ENCODE measurements around the gene CAPN14.
A peak's percentile ranks its signal among the peaks of the same experiment; 100 is the strongest.

Gene CAPN14

DNA sequence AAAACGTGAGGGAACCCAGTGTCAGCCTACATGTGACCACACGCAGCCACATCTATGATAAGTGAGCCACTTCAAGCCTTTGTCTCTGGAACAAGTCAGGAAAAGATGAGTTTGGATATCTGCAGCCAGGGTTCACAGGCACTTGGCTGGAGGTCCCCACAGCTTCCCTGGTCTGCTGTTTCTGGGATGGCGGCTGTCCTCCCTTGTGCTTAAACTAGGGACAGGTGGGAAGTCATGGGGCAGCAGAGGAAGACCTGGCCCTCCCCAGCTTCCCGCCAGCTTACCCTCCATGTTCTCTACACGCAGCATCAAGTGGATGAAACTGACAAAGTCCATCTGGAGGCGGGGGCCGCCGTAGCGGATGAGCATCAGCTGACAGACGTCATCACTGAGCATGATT, 40.6 kb downstream of the CAPN14 start:
- in situ Hi-C loops (cut with MboI; ENCODE audit: low pct_unique_long_range_greater_than_20kb, low sequenced_read_pairs, unreplicated experiment): loop anchor here (10.0 kb wide), 1 partner anchor 158 kb away; no protein-coding TSS in a partner anchor
- TF ChIP-seq, protein P1, sequence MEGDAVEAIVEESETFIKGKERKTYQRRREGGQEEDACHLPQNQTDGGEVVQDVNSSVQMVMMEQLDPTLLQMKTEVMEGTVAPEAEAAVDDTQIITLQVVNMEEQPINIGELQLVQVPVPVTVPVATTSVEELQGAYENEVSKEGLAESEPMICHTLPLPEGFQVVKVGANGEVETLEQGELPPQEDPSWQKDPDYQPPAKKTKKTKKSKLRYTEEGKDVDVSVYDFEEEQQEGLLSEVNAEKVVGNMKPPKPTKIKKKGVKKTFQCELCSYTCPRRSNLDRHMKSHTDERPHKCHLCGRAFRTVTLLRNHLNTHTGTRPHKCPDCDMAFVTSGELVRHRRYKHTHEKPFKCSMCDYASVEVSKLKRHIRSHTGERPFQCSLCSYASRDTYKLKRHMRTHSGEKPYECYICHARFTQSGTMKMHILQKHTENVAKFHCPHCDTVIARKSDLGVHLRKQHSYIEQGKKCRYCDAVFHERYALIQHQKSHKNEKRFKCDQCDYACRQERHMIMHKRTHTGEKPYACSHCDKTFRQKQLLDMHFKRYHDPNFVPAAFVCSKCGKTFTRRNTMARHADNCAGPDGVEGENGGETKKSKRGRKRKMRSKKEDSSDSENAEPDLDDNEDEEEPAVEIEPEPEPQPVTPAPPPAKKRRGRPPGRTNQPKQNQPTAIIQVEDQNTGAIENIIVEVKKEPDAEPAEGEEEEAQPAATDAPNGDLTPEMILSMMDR (IDR thresholded peaks at IDR 0.05; ENCODE audit: extremely low read depth, insufficient read depth, missing control alignments): no peak
- DNase-seq (ENCODE audit: low spot score): no peak

DNA sequence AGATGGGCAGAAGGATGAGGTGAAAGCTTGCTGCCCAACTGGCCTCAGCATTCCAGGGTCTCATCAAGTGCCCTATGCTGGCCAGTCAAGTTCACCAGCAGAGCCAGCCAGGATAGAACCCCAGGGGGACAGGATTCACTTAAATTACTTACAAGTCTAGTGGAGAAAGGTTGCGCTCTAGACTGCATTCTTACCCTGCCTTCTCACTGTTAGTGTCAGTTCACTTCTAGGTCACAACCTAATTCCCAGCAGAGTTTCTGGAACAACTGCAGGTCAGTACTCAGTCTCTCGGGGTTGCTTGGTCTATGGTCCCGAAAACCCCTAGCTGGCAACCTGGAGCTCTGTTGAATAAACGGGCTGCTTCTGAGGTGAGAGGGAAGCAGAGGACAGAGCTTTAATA, 46.2 kb downstream of the CAPN14 start:
- DNase-seq (ENCODE audit: low spot score): no peak
- TF ChIP-seq, protein P1 (IDR thresholded peaks at IDR 0.05; ENCODE audit: extremely low read depth, insufficient read depth, missing control alignments): no peak
- in situ Hi-C loops (cut with MboI; ENCODE audit: low pct_unique_long_range_greater_than_20kb, low sequenced_read_pairs, unreplicated experiment): loop anchor here (10.0 to 25.0 kb wide), 2 partner anchors 164 to 459 kb away; no protein-coding TSS in a partner anchor

DNA sequence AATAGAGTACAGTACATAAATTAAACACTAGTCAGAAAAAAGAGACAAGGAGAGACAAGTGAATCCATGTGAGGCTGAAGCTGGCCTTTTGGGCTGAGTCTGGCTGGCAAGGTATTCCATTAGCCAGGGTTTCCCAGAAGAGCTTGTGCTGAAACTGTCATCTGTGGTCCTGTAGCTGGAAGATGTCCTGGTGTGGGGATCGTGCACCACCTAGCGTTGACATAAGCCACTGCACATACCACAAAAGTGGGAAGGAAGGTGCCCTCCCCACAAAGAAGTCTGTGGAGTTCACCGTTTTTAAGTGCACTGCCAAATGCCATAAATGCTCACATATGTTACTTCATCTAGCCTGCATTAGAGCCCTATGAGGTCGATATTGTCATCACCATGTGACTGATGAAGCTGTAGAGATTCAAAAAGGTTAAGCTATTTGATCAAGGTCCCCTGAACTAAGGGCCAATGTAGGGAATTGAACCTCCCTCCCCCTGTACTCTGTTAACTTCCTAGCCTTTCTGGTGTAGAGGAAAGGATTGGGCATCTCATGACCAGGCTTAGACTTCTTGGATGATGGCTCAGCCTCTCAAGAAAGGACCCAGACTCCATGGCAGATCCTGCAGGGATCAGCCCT, 47.1 kb downstream of the CAPN14 start:
- DNase-seq (ENCODE audit: low spot score): peak; percentile 71
- in situ Hi-C loops (cut with MboI; ENCODE audit: low pct_unique_long_range_greater_than_20kb, low sequenced_read_pairs, unreplicated experiment): loop anchor here (10.0 to 25.0 kb wide), 2 partner anchors 165 to 458 kb away; no protein-coding TSS in a partner anchor
- TF ChIP-seq, protein P1 (IDR thresholded peaks at IDR 0.05; ENCODE audit: extremely low read depth, insufficient read depth, missing control alignments): peak; percentile 94

DNA sequence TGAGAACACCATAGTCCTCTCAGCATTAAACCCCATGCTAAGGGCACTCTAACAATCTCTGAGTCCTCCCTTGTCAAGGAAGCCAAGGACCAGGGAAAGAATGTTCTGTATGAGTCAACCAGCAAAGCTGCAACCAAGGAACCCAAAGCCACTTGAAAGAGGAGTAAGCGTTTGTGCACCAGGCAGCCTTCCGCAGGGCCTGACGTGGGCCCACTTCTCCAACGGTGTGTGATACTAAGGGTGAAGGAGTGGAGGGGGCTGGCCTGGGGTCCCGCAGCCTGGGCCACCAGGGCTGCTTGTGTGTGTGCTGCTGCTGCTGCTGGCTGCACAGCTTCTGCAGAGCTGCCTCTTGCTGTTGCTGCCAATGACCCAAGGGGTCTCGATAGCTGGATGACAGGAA, 49.0 kb downstream of the CAPN14 start:
- DNase-seq (ENCODE audit: low spot score): no peak
- TF ChIP-seq, protein P1 (IDR thresholded peaks at IDR 0.05; ENCODE audit: extremely low read depth, insufficient read depth, missing control alignments): no peak
- in situ Hi-C loops (cut with MboI; ENCODE audit: low pct_unique_long_range_greater_than_20kb, low sequenced_read_pairs, unreplicated experiment): loop anchor here (25.0 kb wide), 1 partner anchor 456 kb away; no protein-coding TSS in a partner anchor

DNA sequence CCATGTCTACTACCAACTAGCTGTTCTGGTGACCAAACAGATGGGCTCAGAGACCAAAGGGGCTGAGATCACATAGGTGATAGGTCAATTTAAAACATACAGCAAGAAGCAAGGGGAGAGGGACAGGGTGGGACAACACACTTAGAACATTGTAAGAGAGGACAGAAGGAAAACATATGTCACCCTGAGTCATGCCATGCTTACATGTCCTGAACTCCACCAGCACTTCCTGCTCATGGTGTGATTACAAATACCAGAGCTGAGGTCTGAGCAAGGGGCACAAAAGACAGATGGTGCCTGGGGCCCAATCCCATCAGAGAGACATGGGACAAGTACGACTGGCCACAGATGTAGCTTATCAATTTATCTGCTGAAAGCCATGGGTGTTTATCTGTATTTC, 50.4 kb downstream of the CAPN14 start:
- no peak for DNase-seq (ENCODE audit: low spot score)
- in situ Hi-C loops (cut with MboI; ENCODE audit: low pct_unique_long_range_greater_than_20kb, low sequenced_read_pairs, unreplicated experiment): loop anchor here (25.0 kb wide), 1 partner anchor 455 kb away; no protein-coding TSS in a partner anchor
- TF ChIP-seq, protein P1 (IDR thresholded peaks at IDR 0.05; ENCODE audit: extremely low read depth, insufficient read depth, missing control alignments): no peak

DNA sequence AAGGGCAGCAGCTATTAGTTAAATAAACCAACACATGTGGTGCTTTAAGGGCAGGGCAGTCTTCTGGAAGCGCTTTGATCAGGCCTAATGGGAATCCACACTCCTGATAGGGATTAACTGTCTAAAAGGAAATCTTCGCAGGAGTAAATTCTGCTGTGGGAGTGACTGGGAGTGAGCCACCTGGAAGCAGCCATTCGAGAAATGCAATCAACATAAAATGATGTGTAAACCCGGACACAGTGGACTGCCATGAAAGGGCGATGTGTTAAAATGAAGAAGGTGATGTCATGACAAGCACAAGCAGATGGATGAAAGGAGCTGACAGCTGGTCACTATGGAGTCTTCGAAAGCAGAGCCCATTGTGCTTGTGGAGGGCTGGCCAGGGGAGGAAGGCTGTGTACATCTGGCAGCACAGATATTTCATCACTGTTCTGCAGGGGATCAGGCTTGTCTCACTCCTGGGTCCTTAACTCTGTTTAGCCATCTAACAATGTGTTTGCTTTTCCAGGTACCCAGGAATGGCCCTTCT, 54.2 kb downstream of the CAPN14 start:
- no peak for DNase-seq (ENCODE audit: low spot score)
- in situ Hi-C loops (cut with MboI; ENCODE audit: low pct_unique_long_range_greater_than_20kb, low sequenced_read_pairs, unreplicated experiment): loop anchor here (25.0 kb wide), 1 partner anchor 451 kb away; no protein-coding TSS in a partner anchor
- TF ChIP-seq, protein P1 (IDR thresholded peaks at IDR 0.05; ENCODE audit: extremely low read depth, insufficient read depth, missing control alignments): no peak

Data from GM13977 (cell line).